Urothelium cell line (cell line): Measurements from ENCODE around the gene C12orf42.
A peak's percentile ranks its signal among the peaks of the same experiment; 100 is the strongest.
"Not testable (repeated sequence)": the region's sequence is repeated elsewhere in the genome, so short reads cannot be mapped to it uniquely, and the experiment has no call there.

Experiments
- DNase-seq: peaks from one replicate; pipeline ENCODE4 v3.0.0; 2011; ENCODE audit warnings: low spot score, mixed read lengths
- FAIRE-seq: peaks from 2 replicates; lab custom pipeline; 2011; peaks lifted over from hg19 to GRCh38; lab: Jason Lieb, UNC

C12orf42 gene

GRCh38 chr12:103498990-103499389 is 3.2 kb upstream of the C12orf42 start:
- no peak for DNase-seq
- no peak for FAIRE-seq

- peak; percentile 41 for DNase-seq
- no peak for FAIRE-seq
Observed at GRCh38 chr12:103494734-103495468, 867 bp downstream of the C12orf42 start.

GRCh38 chr12:103494051-103494733 is 1.6 kb downstream of the C12orf42 start:
- no peak for DNase-seq
- FAIRE-seq, result no peak

- DNase-seq (no peak), FAIRE-seq (no peak)
Observed at GRCh38 chr12:103493199-103493598, 2.6 kb downstream of the C12orf42 start.

- no peak for DNase-seq
- FAIRE-seq, result no peak
Observed at GRCh38 chr12:103482365-103482764, 13.4 kb downstream of the C12orf42 start.

GRCh38 chr12:103475073-103475472 is 20.7 kb downstream of the C12orf42 start:
- no peak for FAIRE-seq
- no peak for DNase-seq

- FAIRE-seq, result no peak
- peak; percentile 8 for DNase-seq
Observed at GRCh38 chr12:103470664-103471063, 25.1 kb downstream of the C12orf42 start.

GRCh38 chr12:103469719-103470118 is 26.0 kb downstream of the C12orf42 start:
- FAIRE-seq (no peak), DNase-seq (no peak)

- FAIRE-seq (no peak), DNase-seq (no peak)
Observed at GRCh38 chr12:103468837-103469236, 26.9 kb downstream of the C12orf42 start.

GRCh38 chr12:103462675-103463074 is 33.1 kb downstream of the C12orf42 start:
- no peak for FAIRE-seq
- DNase-seq, result no peak

- DNase-seq, result no peak
- FAIRE-seq, result no peak
Observed at GRCh38 chr12:103457471-103457870, 38.3 kb downstream of the C12orf42 start.

- DNase-seq (no peak), FAIRE-seq (no peak)
Observed at GRCh38 chr12:103456006-103456405, 39.8 kb downstream of the C12orf42 start.

GRCh38 chr12:103455020-103455763 is 40.6 kb downstream of the C12orf42 start:
- no peak for DNase-seq
- no peak for FAIRE-seq

GRCh38 chr12:103444983-103445382 is 50.8 kb downstream of the C12orf42 start:
- FAIRE-seq, result no peak

GRCh38 chr12:103442822-103443221 is 52.9 kb downstream of the C12orf42 start:
- DNase-seq (no peak), FAIRE-seq (no peak)

More at GRCh38 chr12:103444983-103445382, 50.8 kb downstream of the C12orf42 start:
- DNase-seq, result no peak

- FAIRE-seq (no peak), DNase-seq (no peak)
Observed at GRCh38 chr12:103442182-103442555, 53.6 kb downstream of the C12orf42 start.

GRCh38 chr12:103441437-103442181 is 54.2 kb downstream of the C12orf42 start:
- FAIRE-seq (no peak), DNase-seq (peak; percentile 1)

GRCh38 chr12:103434165-103435105 is 61.3 kb downstream of the C12orf42 start:
- DNase-seq, FAIRE-seq: not testable (repeated sequence)

- FAIRE-seq, result no peak
- no peak for DNase-seq
Observed at GRCh38 chr12:103431950-103432349, 63.8 kb downstream of the C12orf42 start.

GRCh38 chr12:103431387-103431786 is 64.4 kb downstream of the C12orf42 start:
- FAIRE-seq (no peak), DNase-seq (no peak)
